HFFc6 (cell line): ENCODE measurements around the gene DNAJC16. TPM values are rescaled to one million over a fixed set of nuclear protein-coding genes. Genes with fewer than 3 reads are reported as not detected.

Source experiments
- DNase-seq: peaks from one replicate; pipeline ENCODE4 v3.0.0-alpha.2; 2018
- H3K27ac Mint-ChIP-seq: 2 replicates; pipeline ENCODE4 v1.8.0; 2020; ENCODE audit warnings: mild to moderate bottlenecking, mixed read lengths
- H3K27me3 Mint-ChIP-seq: 2 replicates; pipeline ENCODE4 v1.8.0; 2021; ENCODE audit warnings: mild to moderate bottlenecking, moderate library complexity, mixed read lengths; ENCODE audit not compliant: insufficient read depth
- H3K36me3 Mint-ChIP-seq: 2 replicates; pipeline ENCODE4 v1.8.0; 2021; ENCODE audit warnings: low read depth, mixed read lengths
- H3K4me1 Mint-ChIP-seq: 2 replicates; pipeline ENCODE4 v1.8.0; 2020; ENCODE audit warnings: low read depth, mixed read lengths
- H3K4me3 Mint-ChIP-seq: 2 replicates; pipeline ENCODE4 v1.8.0; 2020; ENCODE audit warnings: mild to moderate bottlenecking, moderate library complexity, mixed read lengths
- H3K9me3 Mint-ChIP-seq: 2 replicates; pipeline ENCODE4 v1.8.0; 2020; ENCODE audit warnings: mild to moderate bottlenecking, mixed read lengths
- total RNA-seq, 6 experiments: library from RNA; stranded (reverse); fragmentation: NEBNext Ultra II Directional; extraction: Animal tissue kit (Norgen Biotek cat#: 25700); gene quantifications; 2 replicates in 1 of 6; 3 replicates in 5 of 6; pipeline ENCODE4 v1.2.3, GENCODE V29; 2021
- TF ChIP-seq, protein P1 (sequence below): fragments of 200-600 bp; sonication (generic); IDR thresholded peaks from 2 replicates; pipeline ENCODE4 v1.5.0; 2021; ENCODE audit warnings: antibody characterized with exemption, mild to moderate bottlenecking

DNAJC16 gene
- total RNA-seq, 6 experiments from 2014 or later: 21.5 to 26.5 (median 22.8) TPM

DNA sequence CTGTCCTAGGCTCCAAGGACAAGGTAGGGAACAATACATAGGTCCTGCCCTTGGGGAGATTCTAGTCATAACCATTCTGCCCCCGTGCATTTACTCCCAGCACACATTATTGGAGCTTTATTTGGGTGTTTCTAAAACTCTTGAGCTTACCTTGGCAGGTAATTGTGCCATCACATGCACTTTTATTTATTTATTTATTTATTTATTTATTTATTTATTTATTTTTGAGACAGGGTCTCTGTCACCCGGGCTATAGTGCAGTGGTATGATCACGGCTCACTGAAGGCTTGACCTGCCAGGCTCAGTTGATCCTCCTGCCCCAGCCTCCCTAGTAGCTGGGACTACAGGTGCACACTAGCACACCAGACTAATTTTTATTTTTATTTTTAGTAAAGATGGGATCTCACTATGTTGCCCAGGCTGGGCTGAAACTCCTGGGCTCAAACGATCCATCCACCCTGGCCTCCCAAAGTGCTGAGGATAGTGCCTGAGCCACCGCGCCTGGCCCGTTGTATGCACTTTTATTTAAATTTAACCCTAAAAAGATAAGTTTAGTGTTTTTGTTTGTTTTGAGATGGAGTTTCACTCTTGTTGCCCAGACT, 49.0 kb downstream of the DNAJC16 start:
- DNase-seq: no peak
- Mint-ChIP-seq H3K4me1 (0 out of 2 replicates have a peak, but pooled peaks cover 5% of the 10 kb centered on the region), H3K27ac (no peak overlapping the region), H3K9me3 (no peaks in the 10 kb centered on the region), H3K27me3 (no peaks in the 10 kb centered on the region; the same call in 1 of the 2 replicates), H3K36me3 (peaks cover 8% of the 10 kb centered on the region; the same call in 1 of the 2 replicates), H3K4me3 (no peak overlapping the region)
- TF ChIP-seq, protein P1, sequence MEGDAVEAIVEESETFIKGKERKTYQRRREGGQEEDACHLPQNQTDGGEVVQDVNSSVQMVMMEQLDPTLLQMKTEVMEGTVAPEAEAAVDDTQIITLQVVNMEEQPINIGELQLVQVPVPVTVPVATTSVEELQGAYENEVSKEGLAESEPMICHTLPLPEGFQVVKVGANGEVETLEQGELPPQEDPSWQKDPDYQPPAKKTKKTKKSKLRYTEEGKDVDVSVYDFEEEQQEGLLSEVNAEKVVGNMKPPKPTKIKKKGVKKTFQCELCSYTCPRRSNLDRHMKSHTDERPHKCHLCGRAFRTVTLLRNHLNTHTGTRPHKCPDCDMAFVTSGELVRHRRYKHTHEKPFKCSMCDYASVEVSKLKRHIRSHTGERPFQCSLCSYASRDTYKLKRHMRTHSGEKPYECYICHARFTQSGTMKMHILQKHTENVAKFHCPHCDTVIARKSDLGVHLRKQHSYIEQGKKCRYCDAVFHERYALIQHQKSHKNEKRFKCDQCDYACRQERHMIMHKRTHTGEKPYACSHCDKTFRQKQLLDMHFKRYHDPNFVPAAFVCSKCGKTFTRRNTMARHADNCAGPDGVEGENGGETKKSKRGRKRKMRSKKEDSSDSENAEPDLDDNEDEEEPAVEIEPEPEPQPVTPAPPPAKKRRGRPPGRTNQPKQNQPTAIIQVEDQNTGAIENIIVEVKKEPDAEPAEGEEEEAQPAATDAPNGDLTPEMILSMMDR: no peak

DNA sequence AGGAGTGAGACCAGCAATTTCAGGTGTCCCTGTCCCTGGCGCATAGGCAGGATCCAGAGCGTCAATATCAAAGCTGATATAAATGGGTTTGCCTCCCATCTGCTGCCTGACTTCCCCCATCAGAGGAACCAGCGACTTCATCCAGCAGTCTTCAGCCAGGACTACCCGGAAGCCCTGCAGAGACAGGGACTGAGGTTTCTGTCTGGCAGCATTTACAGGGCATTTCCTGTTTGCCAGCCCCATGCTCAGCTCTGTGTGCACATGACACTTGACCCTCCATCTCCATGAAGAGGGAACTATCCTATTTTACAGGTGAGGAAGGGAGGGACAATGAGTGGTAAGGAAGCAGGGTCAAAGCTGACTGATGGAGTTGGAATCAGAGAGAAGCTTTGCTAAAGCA, 51.0 kb downstream of the DNAJC16 start:
- Mint-ChIP-seq H3K9me3 (no peaks in the 10 kb centered on the region), H3K4me1 (no peaks in the 10 kb centered on the region), H3K4me3 (no peak overlapping the region), H3K27me3 (peaks cover 4% of the 10 kb centered on the region), H3K36me3 (no peaks in the 10 kb centered on the region), H3K27ac (no peak overlapping the region)
- DNase-seq: no peak
- TF ChIP-seq, protein P1: no peak

DNA sequence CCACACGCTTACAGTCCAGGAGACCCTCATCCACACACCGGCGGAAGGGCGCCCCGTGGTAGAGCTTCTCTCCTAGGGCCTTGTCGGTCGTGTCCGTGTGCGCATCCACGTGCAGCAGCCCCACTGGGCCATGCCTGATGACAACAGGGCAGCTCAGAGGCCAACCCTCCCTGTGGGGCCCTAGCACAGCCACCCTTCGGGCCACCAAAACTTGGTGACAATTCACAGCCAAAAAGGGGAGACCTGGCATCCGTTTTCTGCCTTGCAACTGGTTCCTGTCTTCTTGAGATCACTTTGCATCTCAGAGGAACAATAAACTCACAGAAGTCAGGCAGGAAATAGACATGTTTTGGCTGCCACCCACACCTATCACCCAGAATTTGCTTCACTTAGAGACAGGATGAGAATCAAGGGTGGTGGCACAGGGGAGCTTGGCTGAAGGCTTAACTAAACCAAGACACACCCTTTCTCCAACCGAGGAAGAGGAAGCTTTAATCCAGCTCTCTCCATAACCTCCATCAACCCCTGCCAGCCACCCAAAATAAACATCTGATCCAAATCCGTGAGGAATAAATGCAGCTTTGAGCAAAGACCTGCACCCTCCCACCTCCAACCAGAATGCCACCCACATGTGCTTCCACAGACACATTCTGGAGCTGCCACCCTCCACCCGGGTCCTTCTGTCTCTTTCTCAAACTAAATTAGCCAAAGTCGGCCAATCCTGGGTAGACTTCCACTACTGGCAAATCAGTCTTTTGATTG, 52.5 kb downstream of the DNAJC16 start:
- Mint-ChIP-seq H3K27ac (no peak overlapping the region), H3K9me3 (no peaks in the 10 kb centered on the region), H3K4me1 (no peaks in the 10 kb centered on the region), H3K27me3 (peaks cover 5% of the 10 kb centered on the region), H3K36me3 (no peaks in the 10 kb centered on the region), H3K4me3 (no peak overlapping the region)
- DNase-seq: no peak
- TF ChIP-seq, protein P1: no peak

DNA sequence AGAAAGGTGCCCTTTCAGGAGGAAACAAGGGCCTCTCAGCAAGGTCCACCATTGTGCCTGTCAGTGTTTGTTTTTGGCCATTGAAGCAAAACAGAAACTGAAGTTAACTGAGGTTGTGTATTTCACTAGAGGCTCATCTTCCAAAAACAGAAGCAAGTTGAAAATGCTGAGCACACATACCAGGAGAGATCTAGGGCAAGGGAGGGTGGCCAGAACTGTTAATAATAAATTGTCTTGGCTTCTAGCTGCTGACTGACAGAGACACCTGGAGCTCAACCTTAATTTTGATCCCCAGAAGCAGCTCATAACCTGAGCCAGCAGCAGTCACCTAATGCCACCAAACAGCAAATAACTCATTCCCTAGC, 53.0 kb downstream of the DNAJC16 start:
- DNase-seq: no peak
- H3K36me3 Mint-ChIP-seq: no peaks in the 10 kb centered on the region
- H3K27ac Mint-ChIP-seq: no peak overlapping the region
- no peaks in the 10 kb centered on the region for H3K4me1 Mint-ChIP-seq
- peaks cover 8% of the 10 kb centered on the region for H3K27me3 Mint-ChIP-seq
- H3K4me3 Mint-ChIP-seq: no peak overlapping the region
- TF ChIP-seq, protein P1: no peak
- no peaks in the 10 kb centered on the region for H3K9me3 Mint-ChIP-seq

DNA sequence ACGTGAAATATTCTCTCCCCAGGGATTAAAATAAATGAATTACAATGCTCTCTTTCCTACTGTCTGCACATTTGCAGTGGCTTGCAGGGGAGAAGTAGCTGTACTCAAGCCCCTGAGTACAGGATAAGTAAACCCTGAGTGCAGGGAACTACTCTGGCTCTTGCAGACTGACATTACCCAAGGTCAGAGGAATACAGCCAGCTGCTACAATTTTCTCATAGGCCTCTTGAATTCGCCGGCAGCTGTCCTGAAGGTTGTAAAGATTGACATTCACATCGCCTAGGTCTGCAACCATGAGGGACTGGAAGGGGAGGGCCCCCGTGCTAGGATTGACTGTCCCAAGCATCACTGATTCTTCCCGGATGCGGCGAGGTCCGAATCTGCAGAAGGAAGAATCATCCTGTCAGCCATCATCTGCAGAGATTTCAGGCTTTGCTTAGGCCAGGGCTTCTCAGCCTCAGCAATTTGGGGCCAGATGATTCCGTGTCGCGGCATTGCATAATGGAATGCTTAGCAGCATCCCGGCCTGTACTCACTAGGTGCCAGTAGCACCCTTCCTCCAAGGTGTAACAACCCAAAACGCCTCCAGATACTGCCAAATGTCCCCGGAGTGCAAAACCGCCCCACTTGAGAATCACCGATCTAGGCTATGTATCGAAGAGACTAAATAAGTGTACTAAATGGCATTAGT, 56.5 kb downstream of the DNAJC16 start:
- H3K36me3 Mint-ChIP-seq: no peaks in the 10 kb centered on the region; the same call in 1 of the 2 replicates
- no peaks in the 10 kb centered on the region for H3K4me1 Mint-ChIP-seq
- no peak for DNase-seq
- H3K27ac Mint-ChIP-seq: no peak overlapping the region
- peaks cover 3% of the 10 kb centered on the region; the same call in 1 of the 2 replicates for H3K9me3 Mint-ChIP-seq
- no peak overlapping the region for H3K4me3 Mint-ChIP-seq
- TF ChIP-seq, protein P1: no peak
- peaks cover 9% of the 10 kb centered on the region for H3K27me3 Mint-ChIP-seq
